Lower leg skin (tissue), 4 donors: ENCODE results near the gene METTL2A. TPM values are rescaled to one million over a fixed set of nuclear protein-coding genes. Genes with fewer than 3 reads are reported as not detected.
"Not testable (repeated sequence)": the region's sequence is repeated elsewhere in the genome, so short reads cannot be mapped to it uniquely, and the experiment has no call there.

Source experiments
- DNase-seq, 2 donors: peaks; one replicate each; pipeline ENCODE4 v3.0.0-alpha.2; 2019; ENCODE audit warnings: low spot score in 2 of 2
- H3K4me3 ChIP-seq: fragments of 200-600 bp; sonication (generic); 2 replicates; pipeline ENCODE4 v1.5.1; 2017; ENCODE audit warnings: mild to moderate bottlenecking, low read depth; ENCODE audit not compliant: poor library complexity, severe bottlenecking
- POLR2A ChIP-seq, 2 donors: fragments of 450-650 bp; IDR thresholded peaks; one replicate each; pipeline ENCODE4 v1.6.1; 2016 to 2017; ENCODE audit warnings: antibody characterized with exemption in 2 of 2, mild to moderate bottlenecking in 1 of 2, moderate library complexity in 1 of 2
- WGBS, 2 donors: methylation state at CpG; one replicate each; pipeline ENCODE4 v1.1.5; 2018; 5-methylcytosine and 5-hydroxymethylcytosine counted together
- intact Hi-C: fragments of 100-400 bp; cut with DNase I; formaldehyde crosslinking; loops from one replicate; pipeline ENCODE4 v1.15.0; 2023; ENCODE audit warnings: low total_unique reads
- total RNA-seq, 4 donors: library from RNA; depleted of rRNA; stranded (reverse); fragments of >200 nt; gene quantifications; one replicate each; pipeline ENCODE4 v1.1.0, GENCODE V29; 2016
- TF ChIP-seq, protein P1 (sequence below), 3 donors: fragments of 450-650 bp; IDR thresholded peaks; one replicate each; pipeline ENCODE4 v1.5.1; 2016; ENCODE audit warnings: antibody characterized with exemption in 3 of 3, mild to moderate bottlenecking in 3 of 3, moderate library complexity in 2 of 3

The METTL2A gene
- total RNA-seq, 4 donors from 2014 or later: 12.4 to 16.4 (median 15.8) TPM

DNA sequence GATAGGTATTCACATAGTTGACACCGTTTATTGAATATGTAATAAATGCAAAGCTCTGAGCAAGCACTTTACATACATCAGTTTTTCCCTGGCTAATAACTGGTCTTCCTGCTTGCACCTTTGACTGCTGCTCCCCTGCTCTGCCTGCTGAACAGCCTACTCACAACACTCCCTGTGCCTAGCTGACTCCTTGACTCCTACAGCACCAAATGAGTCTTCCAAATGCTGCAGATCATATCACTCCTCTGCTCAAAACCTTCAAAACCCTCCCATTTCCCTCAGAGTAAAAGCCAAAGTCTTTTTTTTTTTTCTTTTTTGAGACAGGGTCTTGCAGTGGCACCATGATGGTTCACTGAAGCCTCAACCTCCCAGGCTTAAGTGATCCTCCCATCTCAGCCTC lies 24.8 kb upstream of the METTL2A start:
- H3K4me3 ChIP-seq: no peak overlapping the region
- DNase-seq: no peak
- no peak for TF ChIP-seq POLR2A (IDR thresholded peaks at IDR 0.05)
- TF ChIP-seq, protein P1, sequence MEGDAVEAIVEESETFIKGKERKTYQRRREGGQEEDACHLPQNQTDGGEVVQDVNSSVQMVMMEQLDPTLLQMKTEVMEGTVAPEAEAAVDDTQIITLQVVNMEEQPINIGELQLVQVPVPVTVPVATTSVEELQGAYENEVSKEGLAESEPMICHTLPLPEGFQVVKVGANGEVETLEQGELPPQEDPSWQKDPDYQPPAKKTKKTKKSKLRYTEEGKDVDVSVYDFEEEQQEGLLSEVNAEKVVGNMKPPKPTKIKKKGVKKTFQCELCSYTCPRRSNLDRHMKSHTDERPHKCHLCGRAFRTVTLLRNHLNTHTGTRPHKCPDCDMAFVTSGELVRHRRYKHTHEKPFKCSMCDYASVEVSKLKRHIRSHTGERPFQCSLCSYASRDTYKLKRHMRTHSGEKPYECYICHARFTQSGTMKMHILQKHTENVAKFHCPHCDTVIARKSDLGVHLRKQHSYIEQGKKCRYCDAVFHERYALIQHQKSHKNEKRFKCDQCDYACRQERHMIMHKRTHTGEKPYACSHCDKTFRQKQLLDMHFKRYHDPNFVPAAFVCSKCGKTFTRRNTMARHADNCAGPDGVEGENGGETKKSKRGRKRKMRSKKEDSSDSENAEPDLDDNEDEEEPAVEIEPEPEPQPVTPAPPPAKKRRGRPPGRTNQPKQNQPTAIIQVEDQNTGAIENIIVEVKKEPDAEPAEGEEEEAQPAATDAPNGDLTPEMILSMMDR (IDR thresholded peaks at IDR 0.05): no peak
- 90 to 94% methylated on average over 1 of the region's 1 CpG for WGBS, 2 donors
- intact Hi-C loops: no loop called here

DNA sequence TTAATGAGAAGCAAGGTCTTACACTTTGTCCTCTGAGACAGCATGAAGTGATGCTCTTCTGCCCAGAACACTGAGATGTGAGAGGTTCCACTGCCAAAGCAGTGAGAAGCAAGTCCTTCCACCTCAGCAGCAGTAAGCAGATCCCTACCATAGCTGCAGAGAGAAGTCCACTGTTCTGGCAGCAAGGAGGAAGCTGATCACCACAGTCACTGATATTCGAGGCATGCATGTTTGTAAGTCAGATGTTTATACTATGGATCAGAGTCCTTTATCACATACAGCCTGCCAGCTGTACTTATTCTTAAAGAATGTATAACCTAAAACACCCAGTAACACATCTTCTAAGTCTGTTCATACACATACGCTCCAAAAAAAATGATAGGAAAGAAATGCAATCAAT lies 18.2 kb upstream of the METTL2A start:
- intact Hi-C loops: no loop called here
- TF ChIP-seq POLR2A (IDR thresholded peaks at IDR 0.05): no peak
- TF ChIP-seq, protein P1 (IDR thresholded peaks at IDR 0.05): no peak
- WGBS, 2 donors: 53 to 58% methylated on average over 2 of the region's 2 CpGs
- no peak for DNase-seq
- no peak overlapping the region for H3K4me3 ChIP-seq

DNA sequence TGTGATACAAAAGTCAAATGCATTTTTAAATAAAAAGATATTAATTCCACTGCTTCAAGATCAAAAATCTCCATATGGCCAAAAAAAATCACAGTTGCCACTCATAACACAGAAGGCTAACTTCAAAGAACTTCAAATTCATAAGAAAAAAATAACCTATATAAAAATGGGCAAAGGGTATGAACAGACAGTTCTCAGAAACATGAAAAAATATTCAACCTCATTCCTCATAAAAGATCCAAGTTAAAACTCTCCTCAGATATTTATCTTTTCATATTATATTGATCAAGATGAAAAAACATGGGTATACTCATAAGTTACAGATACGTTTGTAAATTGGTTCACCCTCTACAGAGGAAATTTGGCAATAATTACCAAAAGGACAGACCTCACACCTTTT lies 10.6 kb upstream of the METTL2A start:
- intact Hi-C loops, DNase-seq, H3K4me3 ChIP-seq: not testable (repeated sequence)
- WGBS, 2 donors: 83 to 89% methylated on average over 1 of the region's 1 CpG

DNA sequence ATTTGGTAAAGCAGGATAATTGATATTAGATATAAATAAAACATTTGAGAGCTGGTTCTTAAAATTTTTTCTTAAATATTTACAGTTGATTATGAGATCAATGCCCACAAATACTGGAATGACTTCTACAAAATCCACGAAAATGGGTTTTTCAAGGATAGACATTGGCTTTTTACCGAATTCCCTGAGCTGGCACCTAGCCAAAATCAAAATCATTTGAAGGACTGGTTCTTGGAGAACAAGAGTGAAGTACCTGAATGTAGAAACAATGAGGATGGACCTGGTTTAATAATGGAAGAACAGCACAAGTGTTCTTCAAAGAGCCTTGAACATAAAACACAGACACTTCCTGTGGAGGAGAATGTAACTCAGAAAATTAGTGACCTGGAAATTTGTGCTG lies 2.5 kb downstream of the METTL2A start:
- intact Hi-C loops, DNase-seq, H3K4me3 ChIP-seq: not testable (repeated sequence)
- 78% methylated on average over 2 of the region's 2 CpGs for WGBS, 2 donors

DNA sequence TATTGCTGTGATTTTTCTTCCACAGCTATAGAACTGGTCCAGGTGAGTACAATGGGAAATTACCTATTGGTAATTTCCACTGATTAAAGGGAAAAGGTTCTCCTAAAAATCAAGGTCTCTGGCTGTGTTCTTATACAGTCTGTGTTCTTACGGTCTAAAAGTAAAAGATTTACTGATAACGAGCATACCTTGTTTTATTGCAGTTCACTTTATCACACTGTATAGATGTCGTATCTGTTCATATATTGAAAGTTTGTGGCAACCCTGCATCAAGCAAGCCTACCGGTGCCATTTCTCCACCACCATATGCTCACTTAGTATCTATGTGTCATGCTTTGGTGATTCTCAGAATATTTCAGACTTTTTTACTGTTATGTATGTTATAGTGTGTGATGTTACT lies 11.6 kb downstream of the METTL2A start:
- WGBS, 2 donors: 93 to 95% methylated on average over 4 of the region's 4 CpGs
- DNase-seq, H3K4me3 ChIP-seq, intact Hi-C loops: not testable (repeated sequence)

DNA sequence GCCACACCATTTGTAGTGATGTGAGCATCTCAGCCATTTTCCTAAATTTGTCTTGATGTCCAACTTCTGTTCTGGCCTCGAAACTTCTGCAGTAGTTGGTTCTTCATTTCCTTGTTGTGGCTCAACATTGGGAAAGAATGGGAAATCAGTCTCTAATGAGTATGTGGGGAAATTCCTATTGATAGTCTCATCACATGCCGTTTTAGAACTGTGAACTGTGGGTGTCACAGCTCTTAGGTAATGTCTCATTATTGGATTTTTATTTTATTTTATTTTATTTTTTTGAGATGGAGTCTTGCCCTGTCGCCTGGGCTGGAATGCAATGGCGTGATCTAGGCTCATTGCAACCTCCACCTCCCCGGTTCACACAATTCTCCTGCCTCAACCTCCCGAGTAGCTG lies 17.5 kb downstream of the METTL2A start:
- H3K4me3 ChIP-seq, intact Hi-C loops, DNase-seq: not testable (repeated sequence)
- 95 to 99% methylated on average over 6 of the region's 6 CpGs for WGBS, 2 donors

DNA sequence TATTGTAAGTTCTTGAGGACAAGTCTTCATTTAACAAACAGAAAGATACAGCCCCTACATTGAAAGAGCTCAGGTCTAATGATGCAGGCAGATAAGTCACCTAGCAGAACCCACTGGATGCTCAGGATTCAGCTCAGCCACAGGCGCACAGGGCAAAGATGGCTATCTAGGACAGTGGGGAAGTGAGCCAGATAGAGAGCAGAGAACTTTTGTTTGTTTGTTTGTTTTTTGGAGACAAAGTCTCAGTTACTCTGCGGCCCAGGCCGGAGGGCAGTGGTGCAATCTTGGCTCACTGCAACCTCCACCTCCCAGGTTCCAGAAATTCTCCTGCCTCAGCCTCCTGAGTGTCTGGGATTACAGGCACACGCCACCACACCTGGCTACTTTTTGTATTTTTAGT lies 20.4 kb downstream of the METTL2A start:
- DNase-seq: no peak
- TF ChIP-seq, protein P1 (IDR thresholded peaks at IDR 0.05): no peak
- no peak for TF ChIP-seq POLR2A (IDR thresholded peaks at IDR 0.05)
- H3K4me3 ChIP-seq: no peak overlapping the region
- WGBS, 2 donors: 91 to 93% methylated on average over 4 of the region's 4 CpGs
- intact Hi-C loops: no loop called here

DNA sequence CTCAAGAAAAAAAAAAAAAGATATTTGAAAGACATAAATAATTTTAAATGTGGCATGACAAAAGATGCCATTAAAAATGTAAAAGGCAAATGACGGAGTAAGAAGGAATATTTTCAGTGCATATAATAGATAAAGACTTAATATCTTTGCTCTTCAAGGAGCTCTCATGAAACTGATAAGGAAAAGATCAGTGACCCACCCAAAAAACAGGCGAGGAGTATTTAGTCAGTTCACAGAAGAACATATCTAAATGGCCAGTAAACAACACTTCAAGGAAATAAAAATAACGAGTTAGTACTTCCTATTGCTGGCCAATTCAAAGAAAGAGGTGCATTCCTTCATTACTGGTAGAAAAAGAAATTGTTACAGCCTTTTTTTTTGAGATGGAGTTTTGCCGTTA lies 22.1 kb downstream of the METTL2A start:
- H3K4me3 ChIP-seq, intact Hi-C loops, DNase-seq: not testable (repeated sequence)
- 90 to 94% methylated on average over 4 of the region's 4 CpGs for WGBS, 2 donors

DNA sequence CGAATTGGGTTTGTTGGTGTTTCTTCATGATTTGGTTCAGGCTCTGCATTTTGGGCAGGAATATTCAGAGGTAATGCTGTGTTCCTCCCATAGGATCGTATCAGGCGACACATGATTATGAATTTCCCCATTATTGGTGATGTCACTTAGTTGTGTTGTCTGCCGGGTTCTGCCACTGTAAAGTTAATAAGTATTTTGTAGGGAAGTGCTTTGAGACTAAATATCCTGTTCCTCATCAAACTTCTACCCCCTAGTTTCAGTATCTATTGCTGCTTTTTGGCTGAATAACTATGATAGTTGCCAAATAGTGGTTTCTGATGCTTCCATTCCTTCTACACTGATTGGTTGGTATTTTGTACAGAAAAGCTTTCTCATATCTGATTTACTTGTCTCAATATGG lies 28.5 kb downstream of the METTL2A start:
- H3K4me3 ChIP-seq, intact Hi-C loops, DNase-seq: not testable (repeated sequence)
- 85 to 94% methylated on average over 4 of the region's 4 CpGs for WGBS, 2 donors

DNA sequence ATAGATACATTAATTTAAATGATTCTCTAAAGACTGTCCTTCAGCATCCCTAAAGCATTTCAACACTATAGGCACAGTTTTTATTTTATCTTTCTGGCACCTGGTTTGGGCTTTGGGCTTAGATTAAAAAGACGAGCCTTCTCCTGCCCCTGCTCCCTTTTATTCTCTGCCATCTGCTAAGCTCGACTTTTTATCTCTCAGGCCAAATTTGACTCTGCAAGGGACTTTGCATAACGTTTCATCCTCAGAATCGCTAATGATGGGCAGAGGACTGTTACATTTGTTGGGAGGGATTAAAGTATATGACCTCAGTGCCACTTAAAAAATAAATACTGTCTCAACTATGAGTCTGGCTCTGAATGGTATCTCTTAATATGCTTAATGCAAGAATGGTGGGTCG lies 29.3 kb downstream of the METTL2A start:
- WGBS, 2 donors: 71 to 78% methylated on average over 5 of the region's 5 CpGs
- DNase-seq, H3K4me3 ChIP-seq, intact Hi-C loops: not testable (repeated sequence)

DNA sequence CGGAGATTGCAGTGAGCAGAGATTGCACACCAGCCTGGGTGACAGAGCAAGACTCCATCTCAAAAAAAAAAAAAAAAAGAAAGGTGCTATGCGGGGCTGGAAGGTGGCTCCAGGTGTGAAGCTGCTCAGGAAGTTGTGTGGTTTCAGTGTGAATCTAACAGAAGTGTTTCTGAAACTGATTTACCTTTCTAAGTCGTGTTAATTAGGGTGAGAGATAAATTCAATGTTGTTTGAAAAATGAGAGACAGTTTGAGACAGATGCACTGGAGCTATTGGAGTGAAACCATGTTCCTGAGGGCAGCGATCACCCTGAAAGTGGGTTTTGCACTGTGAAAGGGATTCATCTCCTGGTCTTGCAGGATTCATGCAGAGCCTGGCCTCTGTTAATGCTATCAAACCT lies 30.0 kb downstream of the METTL2A start:
- intact Hi-C loops, DNase-seq, H3K4me3 ChIP-seq: not testable (repeated sequence)
- 82 to 85% methylated on average over 4 of the region's 4 CpGs for WGBS, 2 donors

DNA sequence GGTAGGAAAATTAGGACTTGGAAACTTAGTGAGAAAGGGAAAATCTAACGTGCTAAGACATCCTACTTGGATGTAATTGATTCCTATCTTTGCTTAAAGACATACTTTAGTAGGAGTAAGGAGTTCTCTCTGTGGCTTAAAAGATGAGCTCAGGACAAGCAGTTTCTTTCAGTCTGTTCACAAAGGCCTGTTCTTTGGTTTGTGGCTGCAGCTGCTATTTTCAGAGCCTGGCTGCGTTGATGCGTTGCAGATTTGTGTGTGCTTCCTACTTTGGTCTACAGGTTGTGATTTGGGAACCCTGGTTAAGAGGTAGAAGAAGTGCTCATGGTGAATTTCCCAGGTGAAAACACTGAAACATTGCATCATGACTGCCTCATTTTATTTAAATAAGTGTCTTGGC lies 30.4 kb downstream of the METTL2A start:
- H3K4me3 ChIP-seq, intact Hi-C loops, DNase-seq: not testable (repeated sequence)
- 74 to 75% methylated on average over 3 of the region's 3 CpGs for WGBS, 2 donors
